ENCODE measurements around the gene METTL23.
"Not testable (repeated sequence)": the region's sequence is repeated elsewhere in the genome, so short reads cannot be mapped to it uniquely, and the experiment has no call there.

The METTL23 gene

DNA sequence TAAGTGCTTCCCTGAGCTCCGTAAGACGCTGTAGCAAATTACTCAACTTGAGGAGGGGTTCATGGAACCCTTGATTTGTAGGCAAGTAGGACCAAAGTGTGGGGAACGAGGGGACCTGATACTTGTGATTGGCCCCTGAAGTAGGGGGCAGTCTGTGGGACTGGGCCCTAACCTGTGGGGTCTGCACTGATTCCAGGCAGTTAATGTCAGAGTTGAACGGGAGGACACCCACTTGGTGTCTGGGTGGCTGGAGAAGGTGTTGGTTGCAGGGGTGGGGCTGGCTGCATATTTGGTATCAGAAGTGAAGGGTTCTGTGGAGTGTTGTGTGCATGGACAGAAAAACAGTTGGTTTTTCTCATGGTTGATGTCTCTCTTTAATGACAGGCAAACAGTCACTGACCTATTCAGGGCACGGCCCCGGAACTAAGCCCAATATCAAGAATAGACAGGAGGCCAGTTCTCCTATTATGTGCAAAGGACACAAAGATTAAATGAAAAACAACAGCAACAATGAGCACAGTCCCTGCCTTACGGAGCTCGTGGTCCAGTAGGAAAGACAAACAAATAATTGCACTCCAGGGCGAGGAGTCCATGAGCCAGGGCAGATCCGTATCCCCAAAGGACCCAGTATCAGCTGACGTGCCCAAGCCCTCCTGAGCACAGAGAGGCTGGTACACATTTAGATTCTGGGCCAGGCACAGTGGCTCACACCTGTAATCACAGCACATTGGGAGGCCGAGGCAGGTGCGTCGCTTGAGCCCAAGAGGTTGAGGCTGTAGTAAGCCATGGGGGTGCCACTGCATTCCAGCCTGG, 35.1 kb upstream of the METTL23 start:
- no peak overlapping the region for H3K4me3 ChIP-seq (ENCODE audit: low read length)
- DNase-seq (ENCODE audit: low read depth, low spot score), result no peak

DNA sequence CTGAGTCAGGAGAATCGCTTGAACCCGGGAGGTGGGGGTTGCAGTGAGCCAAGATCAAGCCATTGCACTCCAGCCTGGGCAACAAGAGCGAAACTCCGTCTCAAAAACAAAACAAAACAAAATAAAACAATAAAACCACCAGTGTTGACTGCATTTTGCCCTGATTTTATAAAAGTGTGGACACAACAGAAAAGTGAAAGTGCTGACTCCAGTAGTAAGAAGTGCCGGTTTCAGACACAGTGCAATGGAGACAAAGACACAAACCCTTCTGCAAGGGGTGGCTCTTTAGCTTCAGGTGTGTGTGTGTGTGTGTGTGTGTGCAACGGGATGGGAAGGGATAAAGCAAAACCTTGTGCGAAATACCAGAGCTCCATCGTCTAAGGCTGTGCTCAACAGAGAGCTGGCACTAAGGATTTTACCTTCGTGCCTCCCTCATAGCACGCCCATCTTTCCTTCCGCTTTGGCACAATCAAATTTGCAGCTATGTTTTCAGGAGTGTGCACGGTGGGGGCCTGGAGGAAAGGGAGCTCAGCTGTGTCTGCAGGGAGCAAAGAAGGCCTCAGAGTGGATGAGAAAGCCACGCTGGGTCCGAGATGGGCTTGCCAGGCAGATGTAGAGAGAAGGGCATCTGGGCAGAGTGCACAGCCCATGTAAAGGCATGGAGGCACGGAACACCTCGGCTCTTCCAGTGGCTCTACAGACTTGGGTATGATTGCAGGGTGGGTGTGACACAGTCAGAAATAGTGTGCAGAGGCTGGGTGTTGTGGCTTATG, 31.4 kb upstream of the METTL23 start:
- DNase-seq (ENCODE audit: low read depth, low spot score), result no peak
- H3K4me3 ChIP-seq (ENCODE audit: low read length), result no peak overlapping the region

DNA sequence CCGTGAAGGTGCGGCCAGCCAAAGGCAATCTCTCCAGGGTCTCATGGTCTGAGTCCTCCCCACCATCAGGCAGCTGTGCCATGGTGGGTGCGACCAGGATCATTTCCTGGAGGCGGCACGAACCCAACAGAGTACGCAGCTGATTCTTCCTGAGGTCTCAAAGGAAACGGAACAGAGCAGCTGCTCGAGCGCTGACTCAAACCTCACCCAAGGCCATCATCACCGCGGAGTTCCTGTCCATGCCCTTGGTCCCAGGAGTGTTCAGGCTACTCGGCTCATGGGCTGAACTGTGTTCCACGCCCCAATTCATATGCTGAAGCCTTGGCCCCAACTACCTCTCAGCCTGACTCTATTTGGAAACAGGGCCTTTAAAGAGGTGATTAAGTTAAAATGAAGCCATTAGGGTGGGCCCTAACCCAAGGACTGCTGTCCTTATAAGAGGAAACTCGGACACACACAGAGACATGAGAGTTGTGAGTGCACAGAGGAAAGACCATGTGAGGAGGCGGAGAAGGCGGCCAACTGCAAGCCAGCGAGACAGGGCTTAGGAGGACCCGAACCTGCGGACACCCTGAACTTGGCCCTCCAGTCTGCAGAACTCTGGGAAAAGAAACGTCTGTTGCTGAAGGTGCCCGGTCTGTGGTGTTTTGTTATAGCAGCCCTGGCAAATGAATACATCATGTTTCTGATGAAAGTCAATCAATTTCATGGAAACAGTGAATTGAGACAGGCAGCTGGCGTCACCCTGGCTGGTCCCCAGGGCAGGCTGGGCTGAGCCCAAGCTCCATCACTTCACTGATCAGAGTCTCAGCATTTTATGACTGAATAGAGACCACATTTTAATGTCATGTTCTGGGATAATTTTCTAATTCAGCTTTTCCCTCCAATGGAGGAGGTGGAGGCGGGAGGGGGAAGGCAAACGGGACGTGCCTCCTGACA, 29.6 kb upstream of the METTL23 start:
- no peak for DNase-seq (ENCODE audit: low read depth, low spot score)
- H3K4me3 ChIP-seq (ENCODE audit: low read length), result no peak overlapping the region

DNA sequence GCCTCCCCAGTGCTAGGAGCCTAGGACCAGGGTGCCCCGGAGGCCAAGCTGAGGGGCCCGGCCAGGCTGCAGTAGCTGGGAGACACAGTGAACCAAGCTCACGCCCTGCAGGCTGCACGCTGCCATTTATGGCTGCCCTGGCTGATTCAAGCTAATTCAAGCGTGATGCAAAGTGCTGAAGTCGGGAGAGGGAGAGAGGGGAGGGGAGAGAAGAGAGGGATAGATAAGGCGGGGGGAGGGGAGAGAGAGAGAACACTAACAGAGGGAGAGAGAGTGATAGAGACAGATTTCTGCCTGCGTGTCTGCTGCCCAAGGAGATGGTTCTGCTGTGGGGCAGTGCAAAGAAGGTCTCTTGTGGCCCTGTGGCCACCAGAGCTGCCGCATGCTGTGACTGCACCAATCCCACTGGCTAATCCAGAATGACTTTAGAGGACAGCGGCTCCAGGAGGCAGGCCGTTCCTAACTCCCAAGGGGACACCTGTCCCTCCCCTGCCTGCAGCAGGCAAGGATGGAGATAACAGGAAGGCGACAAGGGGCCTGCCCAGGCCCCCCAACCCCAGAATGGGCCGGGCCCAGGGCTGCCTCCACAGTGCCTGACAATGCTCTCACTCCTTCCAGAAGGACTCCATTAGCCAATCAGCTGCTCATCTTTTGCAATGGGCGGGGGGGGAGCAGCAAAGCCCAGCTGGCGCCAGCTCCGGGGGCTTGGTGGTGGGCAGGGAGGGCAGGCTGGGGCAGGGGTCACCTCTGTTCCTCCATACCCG, 28.8 kb upstream of the METTL23 start:
- DNase-seq (ENCODE audit: low read depth, low spot score), result no peak
- H3K4me3 ChIP-seq (ENCODE audit: low read length), result no peak overlapping the region

DNA sequence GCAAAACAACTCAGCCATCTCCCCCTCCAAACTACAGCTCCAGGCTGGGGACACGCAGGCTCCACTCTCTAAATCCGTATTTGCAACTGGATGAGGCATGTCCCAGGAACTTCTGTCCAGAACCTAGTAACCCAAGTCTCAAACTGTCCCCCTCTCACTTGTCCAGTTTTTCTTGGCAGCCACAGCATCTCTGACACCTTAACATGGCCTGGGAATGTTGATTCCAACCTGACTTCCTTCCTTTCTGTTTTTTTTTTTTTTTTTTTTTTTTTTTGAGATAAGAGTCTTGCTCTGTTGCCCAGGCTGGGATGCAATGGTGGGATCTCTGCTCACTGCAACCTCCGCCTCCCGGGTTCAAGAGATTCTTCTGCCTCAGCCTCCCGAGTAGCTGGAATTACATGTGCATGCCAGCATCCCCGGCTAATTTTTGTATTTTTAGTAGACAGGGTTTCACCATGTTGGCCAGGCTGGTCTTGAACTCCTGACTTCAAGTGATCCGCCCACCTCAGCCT, 28.1 kb upstream of the METTL23 start:
- DNase-seq (ENCODE audit: low read depth, low spot score); H3K4me3 ChIP-seq (ENCODE audit: low read length): not testable (repeated sequence)

DNA sequence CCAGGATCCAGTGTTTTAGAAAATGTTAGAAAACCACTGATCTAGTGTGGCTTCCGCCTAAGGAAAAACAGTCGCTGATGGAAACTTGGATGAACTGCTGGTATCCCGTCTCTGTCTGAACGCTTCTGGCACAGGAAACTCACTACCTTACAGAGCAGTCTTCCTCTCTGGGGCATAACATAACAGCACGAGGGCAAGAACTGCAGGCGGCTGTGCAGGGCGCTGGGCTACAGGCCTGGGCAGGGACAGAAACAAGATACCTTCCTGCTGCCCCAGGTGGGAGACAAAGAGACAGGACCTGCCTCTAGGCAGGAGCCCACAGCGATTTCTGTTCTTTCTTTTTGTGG, 26.4 kb upstream of the METTL23 start:
- DNase-seq (ENCODE audit: low read depth, low spot score), result no peak
- H3K4me3 ChIP-seq (ENCODE audit: low read length), result no peak overlapping the region

DNA sequence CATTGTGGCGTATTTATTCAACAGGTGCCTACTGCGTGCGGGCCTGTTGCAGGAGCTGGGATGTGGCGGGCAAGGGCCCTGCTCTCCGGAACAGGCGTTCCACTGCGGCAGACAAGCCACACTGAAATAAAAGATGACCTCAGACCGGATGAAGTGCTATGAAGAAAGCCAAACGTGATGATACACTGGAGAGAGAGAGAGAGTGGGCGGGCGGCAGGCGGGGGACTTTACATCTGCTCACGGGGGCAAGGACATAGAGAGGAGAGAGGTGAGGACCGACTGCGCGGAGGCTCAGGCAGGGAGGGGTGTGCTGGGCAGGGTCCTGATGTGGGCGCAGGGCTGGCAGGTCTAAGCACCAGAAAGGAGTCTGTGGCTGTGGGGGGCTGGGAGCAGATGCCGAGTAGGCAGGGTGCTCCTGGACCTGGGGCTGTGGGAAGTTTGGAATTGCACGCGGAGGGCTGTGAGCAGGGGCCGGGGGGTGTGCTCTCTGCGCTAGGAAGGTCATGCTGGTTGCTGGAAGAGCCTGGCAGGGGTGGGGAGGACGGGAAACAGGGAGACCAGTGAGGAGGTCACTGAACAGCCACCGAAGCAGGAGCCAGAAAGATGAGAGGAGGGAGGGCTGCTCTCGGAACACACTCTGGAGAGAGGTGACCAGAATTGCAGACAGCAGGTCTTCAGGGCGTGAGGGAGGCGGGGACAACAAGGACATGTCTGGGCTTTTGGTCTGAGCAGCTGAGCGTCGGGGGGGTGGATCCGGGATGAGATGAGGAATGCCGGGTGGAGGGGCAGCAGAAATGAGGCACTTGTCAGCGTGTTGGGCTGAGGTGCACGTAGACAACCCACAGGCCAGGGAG, 25.8 kb upstream of the METTL23 start:
- no peak overlapping the region for H3K4me3 ChIP-seq (ENCODE audit: low read length)
- DNase-seq (ENCODE audit: low read depth, low spot score), result no peak

DNA sequence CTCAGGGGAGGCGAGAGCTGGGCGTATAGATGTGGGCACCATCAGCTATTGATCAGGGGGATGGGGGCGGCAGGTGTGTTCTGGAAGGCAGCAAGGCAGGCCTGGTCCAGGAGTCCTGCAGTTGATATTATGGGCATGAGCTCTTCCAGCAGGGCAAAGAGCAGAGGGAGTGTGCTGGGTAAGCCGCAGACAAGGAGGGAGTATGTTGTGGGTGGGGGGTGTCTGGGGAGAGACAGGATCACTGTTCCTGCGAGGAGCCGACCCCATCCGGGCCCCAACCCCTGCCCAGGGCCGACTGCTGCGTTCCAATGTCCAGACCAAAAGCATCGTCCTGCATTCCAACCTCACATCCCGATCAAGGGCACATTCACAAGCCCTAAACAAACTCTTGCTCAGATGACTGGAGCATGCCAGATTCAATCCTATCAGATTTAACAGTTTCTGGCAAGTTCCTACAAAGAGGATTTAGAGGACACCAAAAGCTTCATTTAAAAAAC, 25.1 kb upstream of the METTL23 start:
- DNase-seq (ENCODE audit: low read depth, low spot score), result no peak
- no peak overlapping the region for H3K4me3 ChIP-seq (ENCODE audit: low read length)

DNA sequence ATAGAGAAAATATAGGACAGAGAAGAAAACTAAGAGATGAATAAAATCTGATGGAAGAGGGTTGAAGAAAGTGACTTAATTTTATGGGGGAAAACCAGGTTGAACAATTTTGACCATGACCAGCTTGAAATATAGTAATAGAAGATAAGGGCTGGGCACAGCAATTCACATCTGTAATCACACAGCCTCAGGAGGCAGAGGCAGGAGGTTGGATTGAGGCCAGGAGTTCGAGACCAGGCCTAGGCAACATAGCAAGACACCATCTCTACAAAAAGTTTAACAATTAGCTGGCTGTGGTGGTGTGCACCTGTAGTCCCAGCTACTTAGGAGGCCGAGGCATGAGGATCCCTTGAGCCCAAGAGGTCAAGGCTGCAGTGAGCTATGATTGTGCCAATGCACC, 24.6 kb upstream of the METTL23 start:
- DNase-seq (ENCODE audit: low read depth, low spot score), result no peak
- no peak overlapping the region for H3K4me3 ChIP-seq (ENCODE audit: low read length)

DNA sequence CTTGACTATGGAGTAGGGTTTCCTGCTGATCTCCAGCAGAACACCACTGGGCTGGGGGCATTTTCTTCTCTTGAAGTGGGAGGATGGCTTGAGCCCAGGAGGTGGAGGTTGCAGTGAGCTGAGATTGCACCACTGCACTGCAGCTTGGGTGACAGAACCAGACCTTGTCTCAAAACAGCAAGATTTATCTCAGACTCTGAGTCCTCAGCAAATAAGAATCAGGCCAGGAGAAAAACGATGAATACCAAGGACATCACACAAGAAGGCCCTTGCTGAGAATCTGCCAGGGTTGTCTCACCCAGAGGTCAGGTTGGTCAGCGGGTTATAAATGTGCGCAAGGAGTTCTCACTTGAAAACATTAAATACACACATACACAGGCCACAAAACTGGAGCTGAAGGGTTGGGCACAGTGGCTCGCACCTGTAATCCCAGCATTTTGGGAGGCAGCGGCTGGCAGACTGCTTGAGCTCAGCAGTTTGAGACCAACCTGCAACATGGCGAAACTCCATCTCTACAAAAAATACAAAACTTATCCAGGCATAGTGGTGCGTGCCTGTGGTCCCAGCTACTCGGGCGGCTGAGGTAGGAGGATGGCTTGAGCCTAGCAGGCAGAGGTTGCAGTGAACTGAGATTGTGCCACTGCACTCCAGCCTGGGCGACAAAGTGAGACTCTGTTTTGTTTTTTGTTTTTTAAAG, 23.6 kb upstream of the METTL23 start:
- DNase-seq (ENCODE audit: low read depth, low spot score), result no peak
- H3K4me3 ChIP-seq (ENCODE audit: low read length), result no peak overlapping the region

DNA sequence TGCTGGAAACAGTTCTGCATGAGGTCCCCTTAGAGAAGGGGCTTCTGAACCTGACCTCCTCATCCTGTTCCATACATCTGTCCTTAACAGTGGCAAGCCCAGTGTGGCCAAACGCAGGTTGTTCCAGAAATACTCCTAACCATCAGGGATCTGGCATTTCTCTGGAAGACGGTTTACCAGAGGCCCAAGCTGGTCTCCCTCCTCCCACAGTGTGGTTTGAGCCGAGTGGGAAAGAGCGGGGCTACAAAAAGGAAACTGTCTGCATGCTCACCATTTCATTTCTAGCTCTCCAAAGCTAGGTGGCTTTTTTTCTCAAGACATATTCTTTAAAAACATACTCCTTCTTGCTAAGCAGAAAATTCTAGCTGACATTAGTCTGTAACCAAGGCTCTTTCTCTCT, 21.8 kb upstream of the METTL23 start:
- H3K4me3 ChIP-seq (ENCODE audit: low read length), result no peak overlapping the region
- no peak for DNase-seq (ENCODE audit: low read depth, low spot score)

DNA sequence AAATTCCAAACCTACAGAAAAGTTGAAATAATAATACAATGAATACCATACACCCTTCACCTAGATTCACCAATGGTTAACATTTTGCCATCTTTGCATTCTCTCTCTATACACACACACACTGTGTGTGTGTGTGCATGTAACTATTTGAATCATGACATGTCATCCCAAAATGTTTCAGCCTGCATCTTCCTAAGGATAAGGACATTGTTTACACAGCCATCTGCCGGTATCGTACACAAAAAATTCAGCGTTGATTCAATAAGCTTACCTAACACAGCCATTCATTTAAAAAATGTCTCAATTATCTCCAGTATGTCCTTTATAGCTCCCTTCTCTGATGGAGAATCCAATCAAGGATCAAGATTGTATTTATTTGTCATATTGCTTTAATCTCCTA, 19.8 kb upstream of the METTL23 start:
- DNase-seq (ENCODE audit: low read depth, low spot score), result no peak

DNA sequence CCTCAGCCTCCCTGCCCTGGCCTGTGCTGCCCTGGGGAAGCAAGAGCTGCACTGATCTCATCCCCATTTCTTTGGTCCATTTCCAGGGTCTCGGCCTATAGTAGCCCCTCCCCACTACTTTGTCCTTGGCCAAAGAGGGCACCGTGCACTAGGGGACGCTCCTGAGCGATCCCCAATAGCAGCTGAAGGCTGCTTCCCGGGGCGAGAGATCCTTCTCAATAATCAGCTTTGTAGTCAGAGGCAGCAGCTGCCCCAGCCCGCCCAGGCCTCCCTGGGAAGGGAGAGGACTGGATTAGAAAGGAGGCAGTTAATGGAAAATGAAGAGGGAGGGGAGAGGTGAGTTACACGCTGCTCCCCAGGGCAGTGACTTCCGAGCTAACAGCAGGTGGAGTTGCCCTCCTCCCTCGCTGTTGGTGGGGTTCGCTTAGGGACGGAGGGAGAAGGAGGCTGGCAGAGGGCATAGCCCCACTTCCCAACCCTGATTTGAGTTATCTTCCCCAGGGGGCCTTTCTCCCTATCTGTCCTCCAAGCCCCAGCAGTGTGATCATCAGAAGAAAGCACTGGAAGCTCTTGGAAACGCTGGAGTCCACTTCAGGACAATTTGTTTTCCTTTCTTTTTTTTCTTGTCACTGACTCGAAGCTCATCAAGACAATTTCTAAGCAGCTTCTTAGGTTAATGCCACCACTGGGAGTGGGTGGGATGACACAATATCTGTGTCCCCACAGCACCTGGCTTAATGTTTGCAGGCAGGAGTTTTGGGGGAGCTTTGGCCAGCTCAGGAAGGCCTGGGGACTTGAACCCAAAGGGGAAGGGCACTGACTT, 18.4 kb upstream of the METTL23 start:
- no peak for DNase-seq (ENCODE audit: low read depth, low spot score)
- no peak overlapping the region for H3K4me3 ChIP-seq (ENCODE audit: low read length)

More for the DNA sequence above, 19.8 kb upstream of the METTL23 start:
- no peak overlapping the region for H3K4me3 ChIP-seq (ENCODE audit: low read length)

DNA sequence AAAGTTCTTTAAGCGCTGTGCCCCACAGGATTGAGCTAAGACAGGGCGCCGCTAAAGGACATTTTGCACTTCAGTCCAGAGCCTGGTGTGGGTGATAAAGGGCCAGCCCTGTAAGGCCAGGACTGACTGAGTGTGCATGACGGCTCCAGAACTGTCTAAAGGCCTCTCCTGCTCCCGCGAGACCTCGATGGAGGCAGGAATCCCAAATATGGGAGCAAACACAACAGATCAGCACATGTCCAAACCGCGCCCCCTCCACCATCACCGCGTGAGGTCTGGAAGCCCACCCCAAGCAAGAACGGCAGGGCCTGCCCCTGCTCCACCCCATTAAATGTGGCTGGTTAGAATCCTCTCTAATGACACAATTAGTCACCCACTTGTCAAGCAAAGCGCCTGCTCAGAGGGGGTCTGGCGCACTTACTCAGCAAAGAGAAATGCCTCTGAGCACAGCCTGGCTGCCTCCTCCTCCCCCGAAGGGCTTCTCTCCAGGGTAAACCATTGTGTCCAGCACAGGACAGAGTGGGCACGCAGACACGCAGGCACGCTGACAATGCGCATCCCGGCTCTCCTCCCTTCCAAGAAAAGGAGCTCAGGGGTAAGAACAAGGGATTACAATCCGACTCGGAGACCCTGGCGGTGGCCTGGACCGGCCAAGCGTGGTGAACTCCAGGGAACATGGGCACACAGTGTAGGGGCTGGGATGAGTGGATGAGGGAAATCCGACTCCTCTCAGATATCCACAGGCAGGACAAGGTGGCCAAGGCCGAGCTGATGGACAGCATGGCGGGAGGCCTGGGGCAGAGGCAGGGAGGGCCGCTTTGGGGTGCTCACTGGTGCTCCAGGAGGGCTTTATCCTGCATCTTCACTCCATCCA, 17.3 kb upstream of the METTL23 start:
- no peak overlapping the region for H3K4me3 ChIP-seq (ENCODE audit: low read length)
- DNase-seq (ENCODE audit: low read depth, low spot score), result no peak
